Stomach smooth muscle (tissue), 2 donors: ENCODE measurements around the gene CTSD.

Source experiments
- H3K27ac ChIP-seq: one replicate; pipeline ENCODE4 v1.7.0; 2013; ENCODE audit warnings: mild to moderate bottlenecking, low read length, inconsistent platforms
- H3K27me3 ChIP-seq, 2 donors: one replicate each; pipeline ENCODE4 v1.7.0; 2013; ENCODE audit warnings: low read length in 2 of 2; ENCODE audit not compliant: insufficient read depth in 2 of 2, control insufficient read depth in 1 of 2
- H3K36me3 ChIP-seq, 2 donors: one replicate each; pipeline ENCODE4 v1.7.0; 2013; ENCODE audit warnings: low read length in 2 of 2; ENCODE audit not compliant: control insufficient read depth in 2 of 2, insufficient read depth in 2 of 2
- H3K4me1 ChIP-seq: one replicate; pipeline ENCODE4 v1.7.0; 2013; ENCODE audit warnings: low read length; ENCODE audit not compliant: control insufficient read depth, insufficient read depth
- H3K4me3 ChIP-seq, 2 donors: one replicate each; pipeline ENCODE4 v1.7.0; 2013; ENCODE audit warnings: low read length in 2 of 2
- H3K9ac ChIP-seq, 2 donors: one replicate each; pipeline ENCODE4 v1.7.0; 2013; ENCODE audit warnings: low read length in 2 of 2, mild to moderate bottlenecking in 1 of 2
- H3K9me3 ChIP-seq, 2 donors: one replicate each; pipeline ENCODE4 v1.7.0; 2013; ENCODE audit warnings: low read length in 2 of 2; ENCODE audit not compliant: control insufficient read depth in 2 of 2
- donor health status: healthy.
- donor health status: Pancreatic carcinoma.

CTSD gene

GRCh38 chr11:1732418-1733008, 31.2 kb downstream of the CTSD start:
- peaks cover 53 to 72% of the 10 kb centered on the region in 2 donors for H3K27me3 ChIP-seq
- no peak overlapping the region for H3K4me3 ChIP-seq

GRCh38 chr11:1731451-1732059, 32.2 kb downstream of the CTSD start:
- no peak overlapping the region for H3K4me3 ChIP-seq
- H3K36me3 ChIP-seq: no peaks in the 10 kb centered on the region
- no peak overlapping the region for H3K27ac ChIP-seq
- peaks cover 51 to 67% of the 10 kb centered on the region in 2 donors for H3K27me3 ChIP-seq
- peaks cover 6 to 7% of the 10 kb centered on the region in 2 donors for H3K9me3 ChIP-seq
- no peak overlapping the region for H3K9ac ChIP-seq
- no peaks in the 10 kb centered on the region for H3K4me1 ChIP-seq

More at GRCh38 chr11:1732418-1733008, 31.2 kb downstream of the CTSD start:
- Histone ChIP-seq H3K9ac (no peak overlapping the region), H3K36me3 (no peaks in the 10 kb centered on the region), H3K27ac (no peak overlapping the region), H3K4me1 (no peaks in the 10 kb centered on the region), H3K9me3 (peaks cover 9 to 16% of the 10 kb centered on the region in 2 donors)

GRCh38 chr11:1730059-1730629, 33.6 kb downstream of the CTSD start:
- H3K9ac ChIP-seq: no peak overlapping the region
- no peak overlapping the region for H3K4me3 ChIP-seq
- no peaks in the 10 kb centered on the region for H3K4me1 ChIP-seq
- H3K9me3 ChIP-seq: no peaks in the 10 kb centered on the region
- no peaks in the 10 kb centered on the region for H3K36me3 ChIP-seq
- H3K27me3 ChIP-seq: peaks cover 47 to 59% of the 10 kb centered on the region in 2 donors
- H3K27ac ChIP-seq: no peak overlapping the region

GRCh38 chr11:1729692-1730011, 34.1 kb downstream of the CTSD start:
- Histone ChIP-seq H3K27me3 (peaks cover 42 to 54% of the 10 kb centered on the region in 2 donors), H3K36me3 (no peaks in the 10 kb centered on the region), H3K27ac (no peak overlapping the region), H3K4me3 (no peak overlapping the region), H3K9ac (no peak overlapping the region), H3K4me1 (no peaks in the 10 kb centered on the region), H3K9me3 (no peaks in the 10 kb centered on the region)

- no peak overlapping the region for H3K27ac ChIP-seq
- H3K9me3 ChIP-seq: no peaks in the 10 kb centered on the region
- no peaks in the 10 kb centered on the region for H3K4me1 ChIP-seq
- no peak overlapping the region for H3K4me3 ChIP-seq
- no peaks in the 10 kb centered on the region for H3K36me3 ChIP-seq
- peaks cover 37 to 49% of the 10 kb centered on the region in 2 donors for H3K27me3 ChIP-seq
- H3K9ac ChIP-seq: no peak overlapping the region
These were observed 34.6 kb downstream of the CTSD start for GRCh38 chr11:1728931-1729691.

GRCh38 chr11:1728301-1728700, 35.4 kb downstream of the CTSD start:
- Histone ChIP-seq H3K9ac (no peak overlapping the region), H3K27ac (no peak overlapping the region), H3K4me1 (no peaks in the 10 kb centered on the region), H3K27me3 (peaks cover 30 to 41% of the 10 kb centered on the region in 2 donors), H3K4me3 (no peak overlapping the region), H3K9me3 (no peaks in the 10 kb centered on the region), H3K36me3 (no peaks in the 10 kb centered on the region)

GRCh38 chr11:1727861-1728260, 35.9 kb downstream of the CTSD start:
- H3K9ac ChIP-seq: no peak overlapping the region
- no peaks in the 10 kb centered on the region for H3K36me3 ChIP-seq
- H3K4me3 ChIP-seq: no peak overlapping the region
- no peaks in the 10 kb centered on the region for H3K4me1 ChIP-seq
- H3K27ac ChIP-seq: no peak overlapping the region
- peaks cover 25 to 37% of the 10 kb centered on the region in 2 donors for H3K27me3 ChIP-seq
- H3K9me3 ChIP-seq: no peaks in the 10 kb centered on the region

GRCh38 chr11:1727096-1727690, 36.5 kb downstream of the CTSD start:
- H3K9ac ChIP-seq: no peak overlapping the region
- peaks cover 19 to 32% of the 10 kb centered on the region in 2 donors for H3K27me3 ChIP-seq
- no peaks in the 10 kb centered on the region for H3K36me3 ChIP-seq

GRCh38 chr11:1719781-1720180, 43.9 kb downstream of the CTSD start:
- H3K4me3 ChIP-seq: no peak overlapping the region
- H3K27me3 ChIP-seq: peaks cover 2 to 8% of the 10 kb centered on the region in 2 donors
- H3K4me1 ChIP-seq: no peaks in the 10 kb centered on the region
- no peaks in the 10 kb centered on the region for H3K36me3 ChIP-seq
- no peaks in the 10 kb centered on the region for H3K9me3 ChIP-seq
- H3K27ac ChIP-seq: no peak overlapping the region
- H3K9ac ChIP-seq: no peak overlapping the region

More at GRCh38 chr11:1727096-1727690, 36.5 kb downstream of the CTSD start:
- no peak overlapping the region for H3K27ac ChIP-seq
- no peaks in the 10 kb centered on the region for H3K9me3 ChIP-seq
- no peaks in the 10 kb centered on the region for H3K4me1 ChIP-seq
- H3K4me3 ChIP-seq: no peak overlapping the region

- Histone ChIP-seq H3K36me3 (no peaks in the 10 kb centered on the region), H3K4me3 (no peak overlapping the region), H3K27me3 (peaks cover 2 to 8% of the 10 kb centered on the region in 2 donors), H3K27ac (no peak overlapping the region), H3K4me1 (no peaks in the 10 kb centered on the region), H3K9ac (no peak overlapping the region), H3K9me3 (no peaks in the 10 kb centered on the region)
These were observed 45.4 kb downstream of the CTSD start for GRCh38 chr11:1718326-1718725.
